Raji (cell line): Measurements from ENCODE around the gene CHD5.

Experiments used
- POLR2A ChIP-seq: IDR thresholded peaks from 2 replicates; pipeline ENCODE4 v1.6.1; 2011; ENCODE audit warnings: low read depth, low read length, control low read depth; ENCODE audit not compliant: insufficient read depth

The CHD5 gene

DNA sequence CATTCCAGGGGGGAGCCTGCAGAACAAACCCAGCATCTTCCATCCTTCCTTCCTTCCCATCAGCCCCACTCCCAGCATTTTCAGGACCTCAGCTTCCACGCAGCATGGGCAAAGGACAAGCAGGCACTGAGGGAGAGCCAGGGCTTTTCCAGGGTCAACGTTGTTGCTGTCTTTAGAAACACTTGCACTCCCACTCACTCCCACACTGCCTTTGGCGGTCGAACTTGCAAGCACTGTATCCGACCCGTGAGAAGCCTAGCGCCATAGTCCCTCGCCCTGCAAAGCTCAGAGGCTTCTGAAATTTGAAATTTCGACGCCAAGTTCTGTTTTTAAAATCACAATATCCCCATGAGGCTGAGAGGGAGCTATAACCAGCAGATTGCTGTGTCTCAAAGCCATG, 87.0 kb downstream of the CHD5 start:
- TF ChIP-seq POLR2A = no peak

DNA sequence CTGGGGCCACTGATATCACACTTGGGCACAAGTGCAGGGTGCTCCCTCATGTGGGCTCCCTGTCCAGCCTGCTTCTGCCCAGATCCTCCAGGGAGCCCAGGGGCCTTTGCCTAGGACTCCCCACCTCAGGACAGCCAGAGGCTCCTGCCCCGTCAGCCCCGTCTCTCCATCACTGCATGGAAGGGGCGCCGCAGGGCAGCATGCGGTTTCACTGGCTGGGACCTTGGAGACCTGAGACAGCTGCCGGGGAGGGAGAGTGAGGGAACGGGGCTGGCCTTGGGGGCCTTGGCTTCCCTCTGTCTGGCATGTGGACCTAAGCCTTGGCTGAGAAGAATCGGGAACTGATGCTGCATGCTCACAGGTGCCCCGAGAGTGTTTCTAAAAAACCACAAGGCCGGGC, 87.9 kb downstream of the CHD5 start:
- TF ChIP-seq POLR2A = no peak

GRCh38 chr1:6091823-6092109, 88.4 kb downstream of the CHD5 start:
- no peak for TF ChIP-seq POLR2A

DNA sequence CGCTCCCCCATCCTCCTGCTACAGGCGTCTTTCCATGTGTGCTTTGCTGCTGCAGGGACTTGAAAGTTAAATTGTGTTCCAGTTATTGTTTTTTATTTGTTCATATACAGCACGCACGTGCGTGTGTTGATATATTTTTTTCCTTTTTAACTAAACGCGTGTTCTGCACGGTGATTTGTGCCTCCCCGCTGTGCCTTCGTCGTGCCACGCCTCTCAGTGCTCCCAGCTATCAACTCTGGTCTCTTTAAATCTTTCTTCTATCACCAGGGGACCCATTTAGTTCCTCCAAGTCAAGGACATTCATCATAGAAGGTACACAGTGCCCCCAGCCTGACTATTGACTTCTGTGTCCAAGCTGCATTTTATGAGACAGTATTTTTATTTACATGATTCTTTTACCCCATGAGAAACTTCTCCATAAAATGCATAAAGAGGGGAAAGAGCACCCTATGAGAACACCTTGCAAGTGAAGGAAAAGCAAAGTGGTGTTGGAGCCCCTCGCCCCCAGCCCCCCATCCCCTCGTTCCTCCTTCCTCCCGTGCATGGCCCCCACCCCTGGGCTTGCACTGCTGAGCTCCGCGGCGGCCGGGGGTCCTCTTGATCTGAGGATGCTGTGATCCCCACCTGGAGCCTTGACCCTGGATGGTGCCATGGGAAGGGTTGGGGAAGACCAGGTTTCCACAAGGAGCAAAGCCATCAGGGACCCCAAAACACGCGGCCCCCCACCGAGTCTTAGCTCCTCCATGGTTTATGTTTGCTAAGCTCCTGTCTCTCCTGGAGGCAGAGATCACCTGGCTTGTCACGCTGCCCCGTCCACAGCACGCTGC, 88.9 kb downstream of the CHD5 start:
- TF ChIP-seq POLR2A = no peak

DNA sequence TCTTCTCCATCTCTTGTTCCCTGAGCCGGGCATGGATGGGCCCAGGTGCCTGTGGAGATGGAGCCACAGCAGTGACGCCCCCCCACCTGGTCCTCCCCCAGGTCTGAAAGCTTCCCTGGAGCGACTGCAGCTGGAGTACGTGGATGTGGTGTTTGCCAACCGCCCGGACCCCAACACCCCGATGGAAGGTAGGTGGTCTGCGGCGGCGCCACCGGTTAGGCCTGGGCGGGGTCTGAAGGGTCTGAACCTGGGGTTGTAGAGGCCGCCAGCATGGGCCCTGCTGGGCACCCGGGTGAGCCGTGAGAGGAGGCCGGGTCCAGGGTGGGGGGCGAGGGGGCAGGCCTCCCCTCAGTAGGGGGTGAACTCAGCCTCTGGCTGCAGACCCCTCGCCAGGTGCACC, 89.8 kb downstream of the CHD5 start:
- no peak for TF ChIP-seq POLR2A

DNA sequence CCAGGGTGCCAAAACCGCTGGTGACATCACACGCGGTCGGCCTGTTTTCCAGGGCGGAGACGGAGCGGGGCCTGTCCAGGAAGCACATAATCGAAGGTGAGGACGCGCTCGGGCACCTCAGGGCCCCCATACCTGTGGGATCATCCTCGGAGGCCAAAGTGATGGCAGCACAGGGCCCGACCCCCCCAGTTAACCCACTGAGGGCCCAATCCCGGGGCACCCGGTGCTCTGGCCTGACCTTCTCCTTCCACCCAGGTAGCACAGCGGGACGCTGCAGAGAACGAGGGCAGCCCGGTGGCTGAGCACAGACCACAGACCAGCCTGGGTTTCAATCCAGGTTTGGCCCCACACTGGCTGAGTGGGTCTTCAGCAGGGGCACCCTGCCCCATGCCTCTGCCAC, 91.2 kb downstream of the CHD5 start:
- TF ChIP-seq POLR2A = no peak

GRCh38 chr1:6087958-6088357, 92.2 kb downstream of the CHD5 start:
- TF ChIP-seq POLR2A = no peak

GRCh38 chr1:6087377-6087772, 92.7 kb downstream of the CHD5 start:
- no peak for TF ChIP-seq POLR2A

DNA sequence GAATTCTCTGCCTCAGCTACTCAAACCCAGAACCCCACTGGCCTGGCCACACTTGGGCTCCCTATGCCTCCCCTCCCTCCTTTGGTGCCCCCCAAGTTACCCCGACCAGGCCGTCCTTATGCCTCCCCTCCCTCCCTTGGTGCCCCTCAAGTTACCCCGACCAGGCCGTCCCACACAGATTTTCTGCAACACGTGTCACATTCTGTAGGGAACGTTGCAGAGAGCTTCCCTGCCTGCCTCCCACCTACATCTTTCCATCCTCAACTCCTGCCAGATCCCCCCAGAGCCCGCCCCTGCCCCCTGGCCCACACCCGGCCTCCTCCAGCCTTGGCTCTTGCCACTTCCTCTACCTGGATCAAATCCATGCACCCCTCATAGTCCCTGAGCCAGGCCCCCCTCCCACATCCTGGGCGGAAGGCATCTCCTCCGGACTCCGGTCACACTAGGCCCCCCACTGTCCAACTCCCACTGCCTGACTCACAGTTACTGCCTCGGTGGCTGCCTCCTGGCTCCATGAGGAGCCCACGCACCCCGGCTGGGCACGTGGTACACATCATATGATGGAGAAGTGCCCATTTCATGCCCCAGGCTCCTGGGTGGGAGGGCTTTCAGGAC, 93.3 kb downstream of the CHD5 start:
- no peak for TF ChIP-seq POLR2A

DNA sequence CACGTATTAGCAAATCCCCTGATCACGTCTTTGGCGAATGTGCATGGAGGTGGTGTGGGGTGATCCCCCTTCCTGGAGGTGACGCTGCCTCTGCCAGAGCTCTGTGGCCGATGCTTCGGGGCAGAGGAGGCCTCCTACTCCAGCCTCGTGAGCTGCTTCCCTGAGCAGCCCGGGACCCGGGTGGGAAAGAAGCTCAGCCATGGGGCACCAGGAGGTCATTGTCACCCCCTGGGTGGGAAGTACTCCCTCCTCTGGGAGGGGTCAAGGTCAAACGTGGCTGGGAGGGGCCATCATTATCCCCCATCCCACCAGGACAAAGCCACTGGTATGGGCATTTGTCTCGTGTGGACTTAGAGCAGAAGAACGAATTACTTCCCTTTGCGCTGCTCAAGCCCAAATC, 93.8 kb downstream of the CHD5 start:
- no peak for TF ChIP-seq POLR2A

- no peak for TF ChIP-seq POLR2A
Measured at GRCh38 chr1:6085666-6086065, 94.5 kb downstream of the CHD5 start.

- no peak for TF ChIP-seq POLR2A
Measured at GRCh38 chr1:6084781-6085495, 95.2 kb downstream of the CHD5 start.

- no peak for TF ChIP-seq POLR2A
Measured at GRCh38 chr1:6083801-6084446, 96.2 kb downstream of the CHD5 start.

DNA sequence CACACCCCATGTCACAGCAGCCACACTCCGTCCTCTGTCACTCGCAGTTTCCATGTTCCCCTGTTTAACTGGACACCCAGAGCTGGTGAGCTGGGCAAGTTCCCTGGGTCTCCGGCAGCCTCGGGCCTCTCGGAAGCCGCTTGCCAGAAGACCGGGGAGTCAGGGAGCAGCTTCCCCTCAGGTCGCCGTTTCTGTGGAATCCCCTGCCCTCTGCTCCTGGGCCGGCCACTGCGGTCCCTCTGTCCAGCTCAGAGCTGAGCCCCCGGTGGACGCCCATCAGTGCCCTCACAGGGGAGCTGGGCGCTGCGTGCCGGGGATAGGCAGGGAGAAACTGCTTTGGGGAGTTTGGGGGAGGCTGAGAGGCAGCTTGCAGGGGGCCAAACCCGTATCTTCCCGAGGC, 96.7 kb downstream of the CHD5 start:
- TF ChIP-seq POLR2A = no peak

- TF ChIP-seq POLR2A = no peak
Measured at GRCh38 chr1:6082430-6082971, 97.6 kb downstream of the CHD5 start.

GRCh38 chr1:6081901-6082300, 98.2 kb downstream of the CHD5 start:
- TF ChIP-seq POLR2A = no peak

DNA sequence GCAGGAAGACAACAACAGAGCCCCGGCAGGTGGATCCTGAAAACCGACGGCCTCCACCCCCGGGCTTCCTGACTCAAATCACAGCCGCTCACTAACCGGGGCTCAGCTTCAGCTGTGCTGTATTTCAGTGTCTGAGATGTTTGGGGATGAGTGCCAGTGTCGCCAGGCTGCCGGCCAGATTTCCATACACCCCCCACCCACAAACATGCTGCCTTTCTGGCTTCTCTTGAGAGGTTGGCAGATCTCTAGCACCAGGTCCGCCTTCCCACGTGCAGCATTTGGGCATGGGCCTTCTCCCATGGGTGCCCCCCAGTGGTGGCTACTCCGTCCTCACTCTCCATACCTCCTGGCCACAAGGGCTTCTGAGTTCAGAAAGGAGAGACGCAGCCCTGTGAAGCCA, 99.7 kb downstream of the CHD5 start:
- TF ChIP-seq POLR2A = no peak
